Measurements from ENCODE around the gene ITGAV. TPM values are rescaled to one million over a fixed set of nuclear protein-coding genes. Genes with fewer than 3 reads are reported as not detected.

The ITGAV gene
- polyA plus RNA-seq (2012; ENCODE audit: missing spikeins) = 5.1 TPM

DNA sequence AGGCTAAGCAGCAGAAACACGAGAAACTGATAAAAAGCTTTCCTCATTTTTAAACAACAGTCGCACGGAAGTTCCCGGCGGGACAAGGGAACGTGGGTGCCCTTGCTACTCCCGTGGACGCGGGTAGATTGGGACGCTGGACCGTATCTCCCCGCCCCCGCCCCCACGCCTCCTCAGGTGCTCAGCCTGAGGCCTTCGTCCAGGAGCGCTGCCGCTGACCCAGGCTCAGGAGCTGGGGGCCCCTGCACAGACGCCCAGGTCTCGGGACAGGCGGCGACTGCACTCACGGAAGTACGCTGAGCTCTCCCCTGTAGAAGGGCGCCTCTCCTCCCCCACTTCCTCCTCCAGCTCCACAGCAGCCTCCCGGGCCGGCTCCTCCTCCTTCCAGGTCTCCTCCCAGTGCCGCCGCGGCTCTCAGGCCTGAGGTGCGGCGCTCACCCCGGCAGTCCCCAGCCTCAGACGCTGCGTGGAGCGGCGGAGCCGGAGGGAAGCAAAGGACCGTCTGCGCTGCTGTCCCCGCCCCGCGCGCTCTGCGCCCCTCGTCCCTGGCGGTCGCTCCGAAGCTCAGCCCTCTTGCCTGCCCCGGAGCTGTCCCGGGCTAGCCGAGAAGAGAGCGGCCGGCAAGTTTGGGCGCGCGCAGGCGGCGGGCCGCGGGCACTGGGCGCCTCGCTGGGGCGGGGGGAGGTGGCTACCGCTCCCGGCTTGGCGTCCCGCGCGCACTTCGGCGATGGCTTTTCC lies at the start of gene ITGAV:
Gene ITGAV, plus strand, starts transcription at position 445 of the 738 bp plus-strand sequence. Its CDS starts 283 bp downstream, at position 728.
- TF ChIP-seq POLR2AphosphoS5 (IDR thresholded peaks at IDR 0.05; ENCODE audit: low read depth, low read length) = peak; percentile 91
- TF ChIP-seq TAF1 (IDR thresholded peaks at IDR 0.05; ENCODE audit: borderline replicate concordance, low read depth, low read length) = peak; percentile 59; the same call in 1 of the 2 replicates
- peak; percentile 94 for TF ChIP-seq POLR2A (IDR thresholded peaks at IDR 0.05; ENCODE audit: low read depth, low read length)
- FAIRE-seq (peak; percentile 53), DNase-seq (ENCODE audit: insufficient read length) (peak; percentile 77)

GRCh38 chr2:186540941-186541340 lies 48.9 kb upstream of the ITGAV start:
- TF ChIP-seq POLR2A (IDR thresholded peaks at IDR 0.05; ENCODE audit: low read depth, low read length) (no peak), POLR2AphosphoS5 (IDR thresholded peaks at IDR 0.05; ENCODE audit: low read depth, low read length) (no peak), TAF1 (IDR thresholded peaks at IDR 0.05; ENCODE audit: borderline replicate concordance, low read depth, low read length) (no peak)
- DNase-seq (ENCODE audit: insufficient read length) (no peak), FAIRE-seq (no peak)

- TF ChIP-seq TAF1 (IDR thresholded peaks at IDR 0.05; ENCODE audit: borderline replicate concordance, low read depth, low read length) (no peak), POLR2AphosphoS5 (IDR thresholded peaks at IDR 0.05; ENCODE audit: low read depth, low read length) (no peak), POLR2A (IDR thresholded peaks at IDR 0.05; ENCODE audit: low read depth, low read length) (no peak)
- FAIRE-seq = no peak
- DNase-seq (ENCODE audit: insufficient read length) = no peak
Measured at GRCh38 chr2:186542002-186542401, 47.9 kb upstream of the ITGAV start.

DNA sequence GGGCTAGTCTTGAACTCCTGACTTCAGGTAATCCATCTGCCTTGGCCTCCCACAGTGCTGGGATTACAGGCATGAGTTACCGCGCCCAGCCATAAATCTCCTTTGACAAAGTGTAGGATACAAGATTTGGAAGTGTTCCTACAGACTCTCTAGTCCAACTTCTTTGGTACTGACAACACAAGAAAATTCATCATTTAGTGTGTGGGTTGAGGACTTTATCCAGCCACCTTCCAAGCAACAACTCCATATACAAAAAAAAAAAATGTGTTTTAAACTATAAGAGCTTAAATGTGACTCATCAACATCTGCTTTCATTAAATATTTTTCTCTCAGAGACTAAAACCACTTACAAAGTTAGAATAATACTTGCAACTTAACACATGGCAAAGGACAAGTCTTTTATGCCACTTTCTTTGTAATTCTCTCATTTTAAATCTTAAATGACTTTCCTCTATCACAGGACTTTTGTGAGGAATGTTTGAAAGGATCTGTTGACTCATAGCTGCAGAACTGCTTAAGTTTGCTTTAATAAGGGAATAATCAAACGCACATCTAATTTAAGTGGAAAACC lies 46.2 kb upstream of the ITGAV start:
- FAIRE-seq (no peak), DNase-seq (ENCODE audit: insufficient read length) (no peak)
- TF ChIP-seq TAF1 (IDR thresholded peaks at IDR 0.05; ENCODE audit: borderline replicate concordance, low read depth, low read length) (no peak), POLR2A (IDR thresholded peaks at IDR 0.05; ENCODE audit: low read depth, low read length) (no peak), POLR2AphosphoS5 (IDR thresholded peaks at IDR 0.05; ENCODE audit: low read depth, low read length) (no peak)

DNA sequence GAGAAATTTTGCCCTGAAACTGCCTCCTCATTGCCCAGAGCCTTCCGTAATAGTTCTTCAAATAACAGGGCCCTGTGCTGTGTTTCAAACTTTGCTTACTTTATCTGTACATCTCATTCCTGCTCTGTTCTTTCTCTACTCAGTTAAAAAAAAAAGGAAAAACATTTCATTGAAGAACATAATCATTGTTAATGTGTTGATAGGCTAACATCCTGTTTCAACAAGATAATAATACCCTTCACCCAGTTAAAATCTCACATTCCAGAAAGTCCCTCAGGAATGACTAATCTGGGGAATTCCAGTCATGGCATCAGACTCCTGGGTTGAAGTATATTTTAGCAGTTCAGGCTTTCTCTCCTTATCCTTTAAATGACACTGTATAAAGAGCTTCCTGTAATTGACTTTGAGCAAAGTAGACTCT lies 45.6 kb upstream of the ITGAV start:
- DNase-seq (ENCODE audit: insufficient read length) = no peak
- no peak for FAIRE-seq
- TF ChIP-seq TAF1 (IDR thresholded peaks at IDR 0.05; ENCODE audit: borderline replicate concordance, low read depth, low read length) = no peak
- no peak for TF ChIP-seq POLR2AphosphoS5 (IDR thresholded peaks at IDR 0.05; ENCODE audit: low read depth, low read length)
- TF ChIP-seq POLR2A (IDR thresholded peaks at IDR 0.05; ENCODE audit: low read depth, low read length) = no peak

DNA sequence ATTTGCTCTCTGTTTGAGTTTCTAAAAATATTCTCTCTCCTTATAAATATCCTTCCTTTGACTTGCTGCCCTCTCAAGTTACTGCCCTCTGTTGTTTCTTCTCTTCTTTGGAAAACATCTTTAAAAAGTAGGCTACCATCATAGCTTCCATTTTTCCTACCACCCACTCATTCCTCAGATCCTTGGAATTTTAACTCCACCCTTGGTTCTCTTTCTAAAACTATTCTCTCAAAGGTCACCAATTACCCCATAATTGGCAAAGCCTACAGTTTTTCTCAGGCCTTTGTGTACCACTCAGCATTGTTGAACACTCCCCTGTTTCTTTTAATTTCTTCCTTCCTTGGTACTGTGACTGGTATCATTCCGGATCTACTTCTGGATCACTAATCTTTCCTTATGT lies 43.0 kb upstream of the ITGAV start:
- no peak for FAIRE-seq
- no peak for TF ChIP-seq POLR2A (IDR thresholded peaks at IDR 0.05; ENCODE audit: low read depth, low read length)
- no peak for TF ChIP-seq TAF1 (IDR thresholded peaks at IDR 0.05; ENCODE audit: borderline replicate concordance, low read depth, low read length)
- no peak for TF ChIP-seq POLR2AphosphoS5 (IDR thresholded peaks at IDR 0.05; ENCODE audit: low read depth, low read length)
- no peak for DNase-seq (ENCODE audit: insufficient read length)

DNA sequence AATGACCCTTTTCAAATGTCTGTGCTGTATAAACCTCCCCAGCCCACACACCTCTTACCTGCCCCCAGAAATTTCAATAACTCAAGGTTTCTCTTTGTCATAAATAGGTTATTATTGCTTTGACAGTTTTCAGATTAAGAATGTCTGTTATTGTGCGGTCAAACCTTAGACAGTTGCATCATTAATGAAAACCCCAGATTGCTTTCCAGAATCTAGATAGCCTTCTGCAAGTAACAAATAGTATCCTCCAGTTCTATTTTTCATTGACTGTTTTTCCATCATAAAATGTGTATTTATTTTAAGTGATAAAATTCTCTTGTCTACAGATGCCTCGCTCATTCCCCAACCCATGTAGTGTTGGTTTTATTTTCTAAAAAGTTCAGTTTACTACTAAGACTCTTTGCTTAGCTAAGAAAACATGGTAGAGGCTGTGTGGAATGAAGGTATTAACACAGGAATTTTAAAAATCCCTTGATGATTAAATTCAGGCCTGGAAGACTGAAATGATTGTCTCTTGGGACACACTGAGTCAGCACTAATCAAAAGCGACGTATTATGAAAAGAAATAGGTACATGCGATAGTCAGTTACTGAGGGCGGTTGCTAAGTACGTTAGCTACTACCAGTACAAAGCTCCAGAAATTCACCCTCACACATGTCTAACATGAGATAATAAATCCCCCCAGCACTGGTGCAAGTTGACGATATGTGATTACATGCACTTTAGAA lies 38.4 kb upstream of the ITGAV start:
- no peak for FAIRE-seq
- TF ChIP-seq POLR2AphosphoS5 (IDR thresholded peaks at IDR 0.05; ENCODE audit: low read depth, low read length) (no peak), POLR2A (IDR thresholded peaks at IDR 0.05; ENCODE audit: low read depth, low read length) (no peak), TAF1 (IDR thresholded peaks at IDR 0.05; ENCODE audit: borderline replicate concordance, low read depth, low read length) (no peak)
- no peak for DNase-seq (ENCODE audit: insufficient read length)

DNA sequence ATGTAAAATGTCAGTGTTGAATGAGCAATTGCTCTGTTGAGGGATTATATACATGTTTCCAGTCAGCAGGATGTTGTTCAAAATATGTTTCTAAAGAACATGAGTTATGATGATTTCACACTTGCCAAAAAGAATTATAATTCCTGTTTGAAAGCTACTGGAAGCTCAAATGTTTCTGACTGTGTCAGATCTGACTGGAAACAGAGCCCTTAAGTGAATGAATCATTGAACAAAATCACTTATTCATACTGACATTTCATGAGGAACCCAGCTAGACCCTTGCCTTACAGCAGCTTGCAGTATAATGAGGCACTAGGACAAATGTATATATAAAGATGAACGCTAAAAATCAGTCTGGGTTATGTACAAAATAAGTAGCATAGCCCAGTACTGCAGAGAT lies 35.4 kb upstream of the ITGAV start:
- no peak for DNase-seq (ENCODE audit: insufficient read length)
- TF ChIP-seq TAF1 (IDR thresholded peaks at IDR 0.05; ENCODE audit: borderline replicate concordance, low read depth, low read length) (no peak), POLR2A (IDR thresholded peaks at IDR 0.05; ENCODE audit: low read depth, low read length) (no peak), POLR2AphosphoS5 (IDR thresholded peaks at IDR 0.05; ENCODE audit: low read depth, low read length) (no peak)
- FAIRE-seq = no peak

GRCh38 chr2:186554850-186555671 lies 34.8 kb upstream of the ITGAV start:
- no peak for DNase-seq (ENCODE audit: insufficient read length)
- FAIRE-seq = no peak

DNA sequence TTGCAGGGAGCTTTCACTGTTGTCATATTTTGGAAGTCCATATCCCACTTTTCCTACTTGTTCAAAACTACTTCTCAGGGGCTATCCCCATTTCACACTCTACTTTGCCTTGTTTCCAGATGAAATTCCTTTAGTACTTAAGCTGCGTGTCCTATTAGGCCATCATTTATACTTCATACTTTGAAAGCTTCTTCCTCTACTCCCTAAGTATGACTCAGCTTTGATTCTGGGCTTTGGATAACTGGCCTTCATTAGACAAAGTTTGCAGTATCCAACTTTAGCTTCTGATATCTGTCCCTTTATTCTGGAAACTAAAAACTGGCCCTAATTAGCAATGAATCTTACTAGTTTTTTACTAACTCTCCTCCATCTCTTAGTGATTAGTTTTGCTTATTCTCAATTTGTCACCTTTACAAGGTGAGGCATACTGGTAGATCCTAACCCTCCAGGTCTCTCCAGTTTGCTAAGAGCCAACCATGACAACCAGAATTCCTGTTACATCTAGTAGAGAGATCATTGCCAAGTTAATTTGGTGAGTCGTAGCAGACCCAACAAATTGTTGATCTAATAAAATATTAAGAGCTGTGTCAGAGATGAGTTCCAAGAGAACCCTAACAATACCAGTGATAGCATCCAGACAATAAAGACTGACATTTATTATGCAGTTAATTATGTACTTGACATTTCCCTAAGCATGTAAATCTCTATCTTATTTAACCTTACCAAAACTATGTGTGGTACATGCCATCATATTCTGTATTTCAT lies 31.2 kb upstream of the ITGAV start:
- TF ChIP-seq POLR2A (IDR thresholded peaks at IDR 0.05; ENCODE audit: low read depth, low read length) (no peak), POLR2AphosphoS5 (IDR thresholded peaks at IDR 0.05; ENCODE audit: low read depth, low read length) (no peak), TAF1 (IDR thresholded peaks at IDR 0.05; ENCODE audit: borderline replicate concordance, low read depth, low read length) (no peak)
- peak; percentile 50 for FAIRE-seq
- no peak for DNase-seq (ENCODE audit: insufficient read length)

More at GRCh38 chr2:186554850-186555671, 34.8 kb upstream of the ITGAV start:
- TF ChIP-seq TAF1 (IDR thresholded peaks at IDR 0.05; ENCODE audit: borderline replicate concordance, low read depth, low read length) = no peak
- TF ChIP-seq POLR2AphosphoS5 (IDR thresholded peaks at IDR 0.05; ENCODE audit: low read depth, low read length) = no peak
- no peak for TF ChIP-seq POLR2A (IDR thresholded peaks at IDR 0.05; ENCODE audit: low read depth, low read length)
